ENCODE results near the gene OSBPL8. TPM values are rescaled to one million over a fixed set of nuclear protein-coding genes. Genes with fewer than 3 reads are reported as not detected.

The OSBPL8 gene
- total RNA-seq, 4 donors from 2014 or later = 15.5 to 241 (median 29.4) TPM

DNA sequence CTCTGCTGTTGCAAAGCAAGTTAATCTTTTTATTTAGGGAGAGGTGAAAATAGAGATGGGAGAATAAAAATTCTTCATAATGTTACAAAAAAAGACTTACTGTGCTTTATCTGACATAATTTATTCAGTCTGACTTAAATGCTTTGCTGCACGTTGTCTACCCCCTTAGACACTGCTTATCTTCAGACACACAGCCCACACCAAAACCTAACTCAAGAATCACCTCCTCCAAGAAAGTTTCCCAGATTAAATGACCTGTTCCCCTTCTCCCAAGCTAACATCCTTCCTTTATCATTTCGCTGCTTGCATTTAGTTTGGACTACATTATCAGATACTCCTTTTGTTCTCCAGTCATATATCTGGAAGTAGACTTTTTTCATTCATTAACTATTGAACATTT lies 3.8 kb downstream of the OSBPL8 start:
- TF ChIP-seq, protein P1, sequence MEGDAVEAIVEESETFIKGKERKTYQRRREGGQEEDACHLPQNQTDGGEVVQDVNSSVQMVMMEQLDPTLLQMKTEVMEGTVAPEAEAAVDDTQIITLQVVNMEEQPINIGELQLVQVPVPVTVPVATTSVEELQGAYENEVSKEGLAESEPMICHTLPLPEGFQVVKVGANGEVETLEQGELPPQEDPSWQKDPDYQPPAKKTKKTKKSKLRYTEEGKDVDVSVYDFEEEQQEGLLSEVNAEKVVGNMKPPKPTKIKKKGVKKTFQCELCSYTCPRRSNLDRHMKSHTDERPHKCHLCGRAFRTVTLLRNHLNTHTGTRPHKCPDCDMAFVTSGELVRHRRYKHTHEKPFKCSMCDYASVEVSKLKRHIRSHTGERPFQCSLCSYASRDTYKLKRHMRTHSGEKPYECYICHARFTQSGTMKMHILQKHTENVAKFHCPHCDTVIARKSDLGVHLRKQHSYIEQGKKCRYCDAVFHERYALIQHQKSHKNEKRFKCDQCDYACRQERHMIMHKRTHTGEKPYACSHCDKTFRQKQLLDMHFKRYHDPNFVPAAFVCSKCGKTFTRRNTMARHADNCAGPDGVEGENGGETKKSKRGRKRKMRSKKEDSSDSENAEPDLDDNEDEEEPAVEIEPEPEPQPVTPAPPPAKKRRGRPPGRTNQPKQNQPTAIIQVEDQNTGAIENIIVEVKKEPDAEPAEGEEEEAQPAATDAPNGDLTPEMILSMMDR (IDR thresholded peaks at IDR 0.05) = no peak
- TF ChIP-seq POLR2AphosphoS5 (IDR thresholded peaks at IDR 0.05) (no peak), EP300 (IDR thresholded peaks at IDR 0.05; ENCODE audit: low read depth) (no peak), POLR2A (IDR thresholded peaks at IDR 0.05) (no peak)
- H3K4me3 ChIP-seq = no peak overlapping the region
- peaks cover 4 to 45% (median 13%) of the 10 kb centered on the region in 4 donors for H3K4me1 ChIP-seq
- WGBS, 2 donors (ENCODE audit: low coverage in 1 of 2) = 88 to 91% methylated on average over 2 of the region's 2 CpGs
- H3K9me3 ChIP-seq = no peaks in the 10 kb centered on the region
- no peaks in the 10 kb centered on the region for H3K27me3 ChIP-seq
- no peak for DNase-seq
- no peak overlapping the region for H3K27ac ChIP-seq
- H3K36me3 ChIP-seq = no peaks in the 10 kb centered on the region
- intact Hi-C loops (cut with DNase I; ENCODE audit: low total_unique reads) (no loop called here), in situ Hi-C loops (cut with MboI; ENCODE audit: low pct_ligation_motif_present in 1 of 4, low pct_unique_long_range_greater_than_20kb in 1 of 4, low sequenced_read_pairs in 3 of 4) (loop anchor here in 3 of 4 donors (25.0 kb wide), 2 partner anchors 93 to 468 kb away; partner anchors contain the start of gene NAP1L1 (in 2 of the 3))

DNA sequence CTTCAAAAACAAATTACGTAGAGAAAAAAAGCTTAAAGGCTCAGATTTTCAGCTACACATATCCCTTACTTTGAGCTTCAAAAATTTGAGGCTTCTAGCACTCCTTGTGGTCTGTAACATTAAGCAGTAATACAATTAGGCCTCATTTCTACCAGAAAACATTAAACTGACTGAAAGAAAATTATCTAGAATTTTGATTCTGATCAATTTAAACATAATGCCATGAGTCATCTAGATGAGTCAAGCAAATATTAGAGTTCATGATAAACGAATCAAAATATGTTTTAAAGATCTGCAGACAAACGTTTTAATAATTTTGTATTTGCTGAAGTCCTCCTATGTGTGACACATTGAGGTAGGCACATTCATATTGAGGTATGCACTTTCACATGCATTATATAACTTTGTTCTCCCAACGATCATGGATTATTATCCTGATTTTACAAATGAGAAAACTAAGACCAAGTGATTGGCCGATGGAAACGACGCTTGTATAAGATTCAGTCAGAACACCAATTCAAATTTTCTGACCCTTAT lies 4.3 kb downstream of the OSBPL8 start:
- TF ChIP-seq POLR2A (IDR thresholded peaks at IDR 0.05) (no peak), EP300 (IDR thresholded peaks at IDR 0.05; ENCODE audit: low read depth) (no peak), POLR2AphosphoS5 (IDR thresholded peaks at IDR 0.05) (no peak)
- TF ChIP-seq, protein P1 (IDR thresholded peaks at IDR 0.05) = no peak
- H3K27me3 ChIP-seq = no peaks in the 10 kb centered on the region
- H3K9me3 ChIP-seq = no peaks in the 10 kb centered on the region
- 80 to 82% methylated on average over 7 of the region's 7 CpGs for WGBS, 2 donors (ENCODE audit: low coverage in 1 of 2)
- no peaks in the 10 kb centered on the region for H3K36me3 ChIP-seq
- DNase-seq = no peak
- intact Hi-C loops (cut with DNase I; ENCODE audit: low total_unique reads) (no loop called here), in situ Hi-C loops (cut with MboI; ENCODE audit: low pct_ligation_motif_present in 1 of 4, low pct_unique_long_range_greater_than_20kb in 1 of 4, low sequenced_read_pairs in 3 of 4) (loop anchor here in 3 of 4 donors (25.0 kb wide), 2 partner anchors 93 to 468 kb away; partner anchors contain the start of gene NAP1L1 (in 2 of the 3))
- H3K4me1 ChIP-seq = peaks cover 4 to 44% (median 13%) of the 10 kb centered on the region in 4 donors
- no peak overlapping the region for H3K27ac ChIP-seq
- H3K4me3 ChIP-seq = no peak overlapping the region

DNA sequence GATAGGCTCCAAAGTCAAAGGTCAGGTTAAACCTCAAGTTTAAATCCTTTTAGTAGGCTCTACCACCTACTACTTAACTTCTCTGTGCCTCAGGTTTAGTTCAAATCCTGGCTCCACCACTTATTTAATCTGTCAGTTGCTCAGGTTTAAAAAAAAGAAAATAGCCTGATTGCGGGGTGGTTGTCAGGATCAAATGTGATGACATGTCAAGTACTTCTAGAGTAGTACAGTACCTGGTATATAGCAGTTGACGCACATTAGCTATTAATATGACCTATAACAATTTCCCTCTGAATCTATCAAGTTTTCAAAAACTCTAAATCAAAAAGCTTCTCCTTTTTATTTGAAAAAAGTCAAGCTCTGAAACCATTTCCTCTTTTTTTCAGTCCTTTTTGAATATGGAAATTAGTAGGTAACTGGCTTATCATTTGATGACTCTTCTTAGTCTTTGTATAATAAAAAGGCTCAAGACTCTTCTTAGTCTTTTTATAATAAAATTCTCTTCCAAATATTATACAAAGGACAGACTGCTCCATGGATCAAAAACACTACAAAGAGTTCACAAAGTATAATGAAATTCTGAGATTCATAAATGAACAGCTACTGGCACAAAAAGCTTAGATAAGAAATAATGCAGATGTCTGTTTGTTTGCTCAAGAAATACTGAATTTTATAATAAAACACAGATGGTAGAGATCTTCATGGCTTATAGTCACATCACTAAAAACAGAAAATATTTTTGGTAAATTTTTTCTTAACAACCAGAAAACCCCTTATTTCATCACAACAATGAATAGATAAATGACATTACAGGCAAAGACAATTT lies 5.0 kb downstream of the OSBPL8 start:
- Histone ChIP-seq H3K9me3 (no peaks in the 10 kb centered on the region), H3K4me1 (peaks cover 4 to 41% (median 13%) of the 10 kb centered on the region in 4 donors), H3K36me3 (no peaks in the 10 kb centered on the region), H3K4me3 (no peak overlapping the region), H3K27me3 (no peaks in the 10 kb centered on the region), H3K27ac (no peak overlapping the region)
- DNase-seq = no peak
- in situ Hi-C loops (cut with MboI; ENCODE audit: low pct_ligation_motif_present in 1 of 4, low pct_unique_long_range_greater_than_20kb in 1 of 4, low sequenced_read_pairs in 3 of 4) = loop anchor here in 3 of 4 donors (25.0 kb wide), 2 partner anchors 92 to 467 kb away; partner anchors contain the start of gene NAP1L1 (in 2 of the 3)
- intact Hi-C loops (cut with DNase I; ENCODE audit: low total_unique reads) = loop anchor here (1.0 kb wide), 1 partner anchor 13 kb away; no protein-coding TSS in a partner anchor
- 83 to 86% methylated on average over 2 of the region's 2 CpGs for whole genome bisulfite sequencing, 2 donors (ENCODE audit: low coverage in 1 of 2)
- TF ChIP-seq POLR2A (IDR thresholded peaks at IDR 0.05) (no peak), EP300 (IDR thresholded peaks at IDR 0.05; ENCODE audit: low read depth) (no peak), POLR2AphosphoS5 (IDR thresholded peaks at IDR 0.05) (no peak)
- TF ChIP-seq, protein P1 (IDR thresholded peaks at IDR 0.05) = no peak

DNA sequence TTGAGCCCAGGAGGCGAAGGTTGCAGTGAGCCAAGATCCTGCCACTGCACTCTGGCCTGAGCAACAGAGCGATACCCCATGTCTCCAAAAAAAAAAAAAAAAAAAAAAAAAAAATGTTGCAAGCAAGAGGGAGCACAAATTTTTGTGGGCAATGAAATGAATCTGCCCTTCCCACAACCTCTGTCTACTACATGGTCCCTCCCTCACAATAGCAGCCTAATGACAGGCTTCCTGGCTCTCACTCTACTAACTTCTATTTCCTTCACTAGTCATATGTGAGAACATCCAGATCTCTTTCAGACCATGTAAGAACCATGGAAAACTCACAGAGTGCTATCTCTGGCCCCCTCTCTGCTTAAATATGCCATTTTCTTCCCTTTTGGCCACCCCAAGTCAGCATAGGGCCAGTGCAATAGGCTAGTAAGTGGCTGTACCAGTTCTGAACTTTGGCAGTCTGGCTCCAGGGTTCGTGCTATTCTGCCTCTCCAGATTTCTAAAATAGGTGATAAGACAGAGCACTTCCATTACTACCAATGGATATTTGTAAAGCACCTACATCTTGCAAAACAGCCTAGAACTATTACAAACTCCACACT lies 7.1 kb downstream of the OSBPL8 start:
- no peaks in the 10 kb centered on the region for H3K36me3 ChIP-seq
- TF ChIP-seq POLR2A (IDR thresholded peaks at IDR 0.05) (no peak), POLR2AphosphoS5 (IDR thresholded peaks at IDR 0.05) (no peak), EP300 (IDR thresholded peaks at IDR 0.05; ENCODE audit: low read depth) (no peak)
- TF ChIP-seq, protein P1 (IDR thresholded peaks at IDR 0.05) = no peak
- no peak overlapping the region for H3K27ac ChIP-seq
- no peak for DNase-seq
- peaks cover 0 to 51% (median 12%) of the 10 kb centered on the region in 4 donors for H3K4me1 ChIP-seq
- intact Hi-C loops (cut with DNase I; ENCODE audit: low total_unique reads) (no loop called here), in situ Hi-C loops (cut with MboI; ENCODE audit: low pct_ligation_motif_present in 1 of 4, low pct_unique_long_range_greater_than_20kb in 1 of 4, low sequenced_read_pairs in 3 of 4) (loop anchor here in 3 of 4 donors (25.0 kb wide), 2 partner anchors 90 to 465 kb away; partner anchors contain the start of gene NAP1L1 (in 2 of the 3))
- no peaks in the 10 kb centered on the region for H3K9me3 ChIP-seq
- H3K4me3 ChIP-seq = no peak overlapping the region
- H3K27me3 ChIP-seq = peaks cover 2% of the 10 kb centered on the region
- WGBS, 2 donors (ENCODE audit: low coverage in 1 of 2) = 80 to 96% methylated on average over 1 to 3 of the region's 3 CpGs

Data from transverse colon (tissue), 4 donors.